Epithelial cell of esophagus (primary cell): Measurements from ENCODE around the gene TMEM63C.

ENCODE experiments used
- DNase-seq: peaks from one replicate; pipeline ENCODE4 v3.0.0; 2010; ENCODE audit warnings: low read depth
- H3K4me3 ChIP-seq: 2 replicates; pipeline ENCODE4 v1.5.1; 2011; ENCODE audit warnings: mild to moderate bottlenecking, low read length, control low read depth
- CTCF ChIP-seq: IDR thresholded peaks from 2 replicates; pipeline ENCODE4 v1.5.1; 2011; ENCODE audit warnings: low read depth, mild to moderate bottlenecking, low read length, control low read depth, inconsistent platforms; ENCODE audit not compliant: insufficient read depth; ENCODE audit errors: missing control alignments

The TMEM63C gene

DNA sequence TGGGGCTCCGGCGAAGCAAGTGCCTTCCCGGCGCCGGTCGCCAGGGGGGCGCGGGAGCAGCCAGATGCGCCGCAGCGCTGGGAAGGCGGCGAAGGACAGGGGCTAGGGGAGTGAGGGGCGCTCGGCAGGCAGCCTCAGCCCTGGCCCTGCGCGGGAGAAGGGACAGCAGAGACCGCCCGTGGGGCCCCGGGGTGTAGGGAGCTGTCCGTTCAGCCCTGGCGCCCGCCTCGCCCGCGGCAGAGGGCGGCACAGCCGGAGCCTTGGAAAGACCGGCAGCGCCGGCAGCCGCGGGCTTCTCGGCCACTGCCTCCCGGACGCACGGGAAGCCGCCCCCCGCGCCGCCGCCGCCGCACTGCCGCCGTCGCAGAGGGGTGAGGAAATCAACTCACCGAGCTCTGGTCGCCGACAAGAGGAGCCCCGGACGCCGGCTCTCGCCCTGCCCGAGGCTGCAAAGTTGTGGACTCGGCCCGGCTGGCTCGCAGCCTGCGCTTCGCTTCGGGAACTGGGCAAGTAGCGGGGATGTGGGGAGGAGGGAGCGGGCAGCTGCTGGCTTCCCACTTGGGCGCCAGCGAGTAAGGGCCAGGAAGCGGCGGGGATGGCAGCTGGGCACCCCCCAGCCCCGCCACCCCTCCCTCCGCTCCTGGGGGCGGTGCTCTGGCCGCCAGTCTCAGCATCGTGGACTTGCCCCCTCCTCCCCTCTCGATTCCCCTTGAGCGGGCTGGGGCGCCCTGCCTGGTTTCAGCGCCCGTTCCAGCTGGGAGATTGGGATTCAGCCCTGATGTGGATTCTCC, 40.2 kb upstream of the TMEM63C start, which contains the start of gene ZDHHC22:
Gene ZDHHC22, minus strand, starts transcription at position 578 of the 791 bp plus-strand sequence. CDS start 2,053 bp downstream, outside the sequence.
- no peak within 1 kb of the TSS for H3K4me3 ChIP-seq
- TF ChIP-seq CTCF = peak; percentile 7
- DNase-seq = peak; percentile 29

DNA sequence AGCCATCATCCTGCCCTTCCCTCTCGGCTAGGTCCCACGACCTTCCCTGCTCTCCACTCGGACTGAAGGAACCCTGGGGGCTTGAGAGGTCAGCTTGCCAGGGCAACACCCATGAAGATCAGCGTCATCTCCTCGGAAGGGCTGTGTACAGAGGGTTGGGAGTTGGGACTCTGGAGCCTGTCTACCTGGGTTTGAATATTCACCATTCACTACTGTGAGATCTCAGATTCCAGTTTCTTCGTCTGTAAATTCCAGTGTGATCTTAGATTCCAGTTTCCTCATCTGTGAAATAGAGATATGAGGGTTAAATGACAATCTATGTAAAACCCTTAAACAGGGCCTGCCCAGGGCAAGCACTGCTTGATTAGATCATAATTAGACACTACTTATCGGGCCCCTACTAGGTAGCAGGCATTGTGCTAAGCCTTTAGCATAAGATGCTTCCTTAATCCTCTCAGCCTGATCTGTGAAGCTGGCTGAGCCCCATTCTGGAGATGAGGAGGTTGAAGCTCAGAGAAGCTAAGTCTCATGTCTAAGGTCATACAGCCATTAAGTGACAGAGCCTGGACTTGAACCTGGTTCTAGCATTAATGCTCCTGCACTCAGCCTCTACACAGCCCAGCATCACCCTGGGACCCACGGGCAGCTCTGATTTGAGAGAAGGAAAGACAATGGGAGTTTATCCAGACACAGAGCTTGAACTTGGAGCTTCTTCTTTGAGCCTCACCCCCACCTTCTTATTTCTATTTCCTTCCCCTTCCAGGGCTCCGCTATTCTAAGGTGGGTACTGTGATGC, 39.4 kb upstream of the TMEM63C start:
- no peak overlapping the region for H3K4me3 ChIP-seq
- DNase-seq = no peak
- no peak for TF ChIP-seq CTCF

- no peak for DNase-seq
- H3K4me3 ChIP-seq = no peak overlapping the region
- no peak for TF ChIP-seq CTCF
Observed at GRCh38 chr14:77143071-77143470, 38.5 kb upstream of the TMEM63C start.

- no peak for DNase-seq
- H3K4me3 ChIP-seq = no peak overlapping the region
Observed at GRCh38 chr14:77144412-77145115, 37.0 kb upstream of the TMEM63C start.

DNA sequence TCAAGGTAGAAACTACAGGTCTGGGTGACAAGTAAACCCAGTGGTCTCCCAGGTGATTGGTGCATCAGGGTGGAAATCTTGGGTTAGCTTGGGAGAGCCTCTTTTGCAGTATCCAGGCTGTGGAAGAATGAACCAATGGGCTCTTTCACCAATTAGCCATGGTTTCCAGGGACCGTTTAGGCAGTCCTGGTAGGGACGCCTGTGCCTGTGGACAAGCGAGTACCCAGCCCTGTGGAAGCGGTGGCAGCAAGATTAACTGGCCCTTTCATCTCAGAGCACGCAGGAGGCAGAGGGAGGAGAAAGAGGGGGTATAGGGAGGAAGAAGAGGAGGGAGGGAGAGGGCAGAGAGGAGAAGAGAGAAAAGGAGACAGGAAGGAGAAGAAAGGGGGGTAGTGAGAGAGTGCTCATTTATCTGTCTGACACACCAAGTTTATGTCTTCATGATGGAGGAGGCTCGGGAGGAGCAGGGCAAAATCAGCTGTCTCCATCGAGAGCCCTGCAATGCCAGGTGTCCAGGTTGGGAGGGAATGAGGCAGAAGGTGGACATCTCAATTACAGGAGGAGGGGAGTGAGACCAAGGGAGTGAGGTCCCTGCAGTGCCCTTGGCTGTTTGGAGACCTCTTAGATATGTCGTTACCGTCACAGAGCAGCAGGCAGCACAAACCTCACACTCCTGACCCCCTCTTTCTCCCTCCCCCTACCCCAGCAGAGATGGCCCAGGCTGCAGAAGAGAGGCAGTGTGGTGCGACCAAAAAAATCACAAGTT, 35.4 kb upstream of the TMEM63C start:
- H3K4me3 ChIP-seq = no peak overlapping the region
- no peak for DNase-seq
- no peak for TF ChIP-seq CTCF

More at GRCh38 chr14:77144412-77145115, 37.0 kb upstream of the TMEM63C start:
- no peak for TF ChIP-seq CTCF
